SKM-1 treated with dmso at 0.1 percent for 144 hours (cell line): ENCODE data around the gene ZNF740.

Source experiments
- DNase-seq: peaks from one replicate; lab custom pipeline; 2025; ENCODE audit not compliant: unreplicated experiment; lab: John Stamatoyannopoulos, UW

ZNF740 gene

DNA sequence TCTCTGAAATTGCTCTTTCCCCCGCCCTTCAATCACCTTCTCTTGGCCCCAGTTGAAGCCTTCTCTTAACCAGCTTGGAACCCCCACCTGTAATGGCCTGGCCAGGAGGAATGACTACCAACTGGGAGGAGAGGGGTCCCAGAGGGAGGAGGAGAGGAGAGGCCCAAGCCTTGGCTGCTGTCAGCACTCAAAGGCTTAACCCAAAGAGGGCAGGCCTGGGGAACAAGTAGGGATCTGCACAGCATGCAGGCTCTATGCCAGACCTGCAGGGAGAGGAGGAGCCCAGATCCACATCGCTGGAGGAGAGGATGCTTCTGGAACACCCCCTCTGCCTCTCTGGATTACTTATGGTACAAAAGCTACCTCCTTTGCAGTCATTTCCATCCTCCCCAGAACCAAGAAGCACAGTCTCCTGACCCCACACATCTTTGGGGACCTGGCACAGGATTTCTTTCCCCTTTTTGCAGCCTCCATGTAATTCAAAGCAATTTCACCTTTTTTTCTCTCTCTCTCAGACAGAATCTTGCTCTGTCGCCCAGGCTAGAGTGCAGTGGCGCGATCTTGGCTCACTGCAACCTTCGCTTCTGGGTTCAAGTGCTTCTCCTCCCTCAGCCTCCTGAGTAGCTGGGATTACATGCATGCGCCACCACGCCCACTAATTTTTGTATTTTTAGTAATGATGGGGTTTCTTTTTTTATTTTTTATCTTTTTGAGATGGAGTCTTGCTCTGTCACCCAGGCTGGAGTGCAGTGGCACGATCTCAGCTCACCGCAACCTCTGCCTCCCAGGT is 45.3 kb downstream of the ZNF740 start:
- DNase-seq: no peak

GRCh38 chr12:53226815-53227214 is 46.3 kb downstream of the ZNF740 start:
- DNase-seq: no peak

- no peak for DNase-seq
These were observed 46.8 kb downstream of the ZNF740 start for GRCh38 chr12:53227341-53227740.

GRCh38 chr12:53227836-53228235 is 47.3 kb downstream of the ZNF740 start:
- DNase-seq: no peak

- DNase-seq: no peak
These were observed 48.9 kb downstream of the ZNF740 start for GRCh38 chr12:53229454-53229853.

DNA sequence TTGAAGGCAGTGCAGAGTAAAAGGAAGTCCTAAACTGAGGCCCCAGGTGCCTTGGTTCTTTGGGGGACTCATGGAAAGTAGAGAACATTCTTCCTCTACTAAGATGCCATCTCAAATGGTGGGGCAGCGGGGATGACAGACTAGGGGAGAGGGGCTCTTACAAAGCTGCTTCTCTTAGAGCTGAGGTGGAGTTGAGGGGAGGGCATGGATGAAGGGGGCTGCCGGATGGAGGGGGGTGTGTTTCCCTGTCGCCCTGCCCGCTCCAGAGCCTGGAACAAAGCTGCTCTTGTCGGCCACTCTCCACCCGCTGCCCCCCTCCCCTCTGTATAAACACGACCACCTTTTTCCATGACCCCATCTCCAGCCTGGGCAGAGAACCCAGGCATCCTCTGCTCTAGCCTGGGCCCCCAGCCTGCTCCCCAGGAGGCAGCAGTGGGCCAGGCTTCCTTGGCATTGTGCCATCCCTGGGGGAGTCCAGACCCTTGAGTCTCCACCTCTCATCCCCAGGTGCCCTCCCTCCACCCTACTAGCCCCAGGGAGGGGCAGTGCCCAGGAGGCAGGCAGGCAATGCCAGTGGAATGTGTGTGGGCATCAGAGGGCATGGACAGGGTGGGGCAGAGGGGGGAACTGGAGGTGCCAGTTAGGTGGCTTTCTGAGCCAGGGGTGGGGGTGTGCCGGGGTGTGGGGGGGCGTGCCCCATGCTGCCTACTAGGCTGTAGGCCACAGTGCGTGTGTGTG is 49.8 kb downstream of the ZNF740 start:
- DNase-seq: no peak

GRCh38 chr12:53231671-53231920 is 51.1 kb downstream of the ZNF740 start:
- no peak for DNase-seq

DNA sequence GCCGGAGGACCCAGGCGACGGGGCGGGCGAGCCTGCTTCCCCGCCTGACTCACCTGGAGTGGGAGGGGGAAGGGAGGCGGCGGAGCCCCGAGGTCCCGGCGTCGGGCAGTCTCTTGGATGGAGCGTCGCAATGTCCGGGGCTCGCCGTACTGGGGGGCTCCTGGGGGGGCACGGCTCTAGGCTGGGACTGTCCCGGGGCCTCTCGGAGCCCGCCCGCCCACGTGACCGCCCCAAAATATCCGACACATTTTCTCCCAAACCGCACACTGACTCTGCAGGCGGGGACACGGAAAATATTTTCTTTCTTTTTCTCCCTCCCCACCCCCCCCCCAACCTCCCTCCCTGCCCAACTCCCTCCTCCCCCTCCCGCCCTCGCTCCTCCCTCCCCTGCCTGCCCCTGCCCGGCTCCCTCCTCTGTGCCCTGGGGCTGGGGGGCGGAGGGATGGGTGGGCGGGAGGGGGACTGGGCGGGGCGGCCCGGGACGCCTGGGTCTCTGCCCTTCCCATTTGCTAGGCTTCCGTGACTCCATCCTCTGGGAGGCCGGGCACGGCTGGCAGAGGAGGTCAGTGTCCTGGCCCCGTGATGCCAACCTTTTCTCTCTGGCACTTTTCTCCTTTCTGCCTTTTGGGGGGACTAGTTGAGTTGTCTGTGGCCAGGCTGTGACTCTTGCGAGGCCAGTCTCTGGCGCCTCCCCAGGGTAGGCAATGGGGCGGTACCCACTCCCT is 51.6 kb downstream of the ZNF740 start, which contains the start of gene RARG:
RARG (minus strand) TSS at position 289 of the 725 bp plus-strand sequence. CDS start 4,664 bp downstream, outside the sequence.
- DNase-seq: no peak

DNA sequence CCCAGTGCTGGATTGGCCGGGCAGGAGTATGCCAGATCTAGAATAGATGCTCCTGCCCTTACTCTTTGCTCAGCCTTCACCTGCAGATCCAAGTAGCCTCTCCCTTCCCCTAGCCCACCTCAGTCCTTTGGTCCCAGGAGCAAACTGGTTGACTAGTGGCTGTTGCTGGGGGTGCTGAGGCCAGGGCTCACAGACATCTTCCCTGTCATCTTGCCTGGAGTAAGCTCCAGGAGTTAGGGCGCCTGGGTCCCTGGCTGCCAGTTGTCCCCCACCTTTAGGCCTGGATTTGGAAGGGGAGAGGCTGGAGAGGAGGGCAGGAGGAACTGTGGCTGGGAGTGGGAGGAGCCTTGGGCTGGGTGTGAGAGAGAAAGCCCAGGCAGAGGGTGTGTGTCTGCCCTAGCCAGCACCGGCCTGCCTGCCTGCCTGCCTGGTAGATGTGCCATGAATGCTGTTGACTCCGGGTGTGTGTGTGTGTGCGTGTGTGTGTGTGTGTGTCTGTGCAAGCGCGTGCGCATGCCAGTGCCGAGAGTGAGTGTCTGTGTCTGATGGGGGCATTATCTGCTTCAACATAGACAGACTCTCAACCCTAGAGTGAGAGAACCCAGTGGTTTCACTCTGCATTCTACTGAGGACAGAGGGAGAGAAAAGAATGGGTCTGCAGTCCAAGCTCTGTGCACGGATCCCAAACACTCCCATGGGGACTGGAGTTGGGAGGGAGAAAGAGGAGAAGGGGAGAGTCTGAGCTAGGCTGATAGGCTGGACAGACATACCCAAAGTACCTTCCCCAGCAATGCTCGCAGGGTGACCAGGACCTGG is 52.3 kb downstream of the ZNF740 start:
- DNase-seq: no peak

- no peak for DNase-seq
These were observed 53.2 kb downstream of the ZNF740 start for GRCh38 chr12:53233671-53234121.

DNA sequence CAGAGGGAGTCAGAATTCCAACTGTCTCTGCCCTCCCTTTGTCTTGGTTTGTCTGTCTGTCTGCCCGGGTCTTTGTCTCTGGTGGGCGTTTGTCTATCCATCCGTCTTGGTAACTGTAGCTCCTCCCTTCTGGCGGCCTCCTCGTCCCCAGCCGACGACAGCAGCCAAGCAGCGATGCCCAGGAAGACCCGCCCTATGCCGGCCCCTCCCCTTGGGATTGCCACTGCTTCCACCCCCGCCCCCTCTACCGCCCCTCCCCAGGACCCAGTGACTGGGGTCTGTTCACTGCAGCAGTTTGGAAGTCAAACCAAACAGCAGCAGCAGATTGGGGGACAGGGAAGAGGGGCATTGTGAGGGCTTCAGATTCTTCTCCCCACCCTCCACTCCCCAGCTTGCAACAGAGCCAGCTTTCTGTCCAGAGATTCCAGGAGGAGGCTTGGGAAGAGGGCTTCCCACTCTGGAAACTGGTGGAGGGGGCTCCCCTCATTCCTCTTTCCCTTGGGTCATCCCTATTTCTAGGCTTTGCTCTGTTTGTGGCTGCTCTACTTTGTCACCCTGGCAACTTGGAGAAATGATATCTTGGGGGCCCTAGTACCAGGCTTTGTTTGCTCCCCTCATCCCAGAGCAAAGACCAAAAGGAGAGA is 53.9 kb downstream of the ZNF740 start:
- no peak for DNase-seq

DNA sequence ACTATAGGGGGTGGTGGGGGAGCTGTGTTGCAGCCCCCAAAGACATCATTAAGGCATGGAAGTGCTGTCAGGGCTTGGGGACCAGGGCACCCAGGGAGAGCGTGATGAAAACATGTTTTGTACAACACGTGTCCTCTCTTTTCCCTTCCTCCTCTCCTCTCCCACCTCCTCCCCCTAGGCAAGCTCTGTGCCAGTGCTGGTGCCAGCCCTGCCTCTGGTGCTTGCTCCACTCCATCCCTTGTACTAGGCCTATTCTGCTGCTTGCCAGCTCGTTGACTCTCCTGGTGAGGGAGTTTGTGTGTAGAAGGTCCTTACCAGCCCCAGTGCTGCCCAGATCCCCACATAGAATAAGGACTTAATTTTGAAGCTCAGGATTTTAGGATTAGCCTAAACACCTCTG is 54.6 kb downstream of the ZNF740 start:
- DNase-seq: no peak

DNA sequence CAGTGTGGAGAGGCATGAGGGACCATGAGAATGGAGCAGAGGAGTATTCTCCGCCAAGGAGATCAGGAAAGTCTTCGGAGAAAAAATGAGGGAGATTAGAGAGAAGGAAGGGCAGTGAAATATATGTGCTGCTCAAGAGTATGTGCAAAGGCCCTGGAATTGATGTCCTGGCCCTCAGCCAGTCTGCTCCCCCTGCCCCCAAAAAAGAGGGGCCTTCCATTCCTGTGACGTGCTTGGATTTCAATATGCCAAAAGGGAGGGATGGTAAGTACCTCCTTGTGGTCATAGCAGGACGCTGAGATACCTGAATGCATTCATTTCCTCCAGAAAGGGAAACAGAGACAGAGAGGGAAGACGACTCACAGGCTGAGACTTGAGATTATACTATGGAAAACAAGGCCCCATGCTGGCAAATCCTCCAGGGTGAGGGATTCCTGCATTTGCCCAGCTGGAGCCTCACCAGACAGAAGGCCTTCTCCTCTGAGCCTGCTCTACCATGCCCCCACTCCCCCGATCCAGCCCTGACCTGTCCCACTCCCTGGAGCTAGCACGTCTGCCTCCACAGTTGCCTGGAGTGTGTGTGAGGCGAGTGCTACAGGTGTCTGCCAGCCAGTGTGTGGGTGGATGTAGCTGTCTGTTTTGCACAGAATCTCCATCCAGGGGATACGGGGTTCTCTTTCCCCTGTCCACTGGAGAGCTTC is 55.4 kb downstream of the ZNF740 start:
- DNase-seq: no peak

DNA sequence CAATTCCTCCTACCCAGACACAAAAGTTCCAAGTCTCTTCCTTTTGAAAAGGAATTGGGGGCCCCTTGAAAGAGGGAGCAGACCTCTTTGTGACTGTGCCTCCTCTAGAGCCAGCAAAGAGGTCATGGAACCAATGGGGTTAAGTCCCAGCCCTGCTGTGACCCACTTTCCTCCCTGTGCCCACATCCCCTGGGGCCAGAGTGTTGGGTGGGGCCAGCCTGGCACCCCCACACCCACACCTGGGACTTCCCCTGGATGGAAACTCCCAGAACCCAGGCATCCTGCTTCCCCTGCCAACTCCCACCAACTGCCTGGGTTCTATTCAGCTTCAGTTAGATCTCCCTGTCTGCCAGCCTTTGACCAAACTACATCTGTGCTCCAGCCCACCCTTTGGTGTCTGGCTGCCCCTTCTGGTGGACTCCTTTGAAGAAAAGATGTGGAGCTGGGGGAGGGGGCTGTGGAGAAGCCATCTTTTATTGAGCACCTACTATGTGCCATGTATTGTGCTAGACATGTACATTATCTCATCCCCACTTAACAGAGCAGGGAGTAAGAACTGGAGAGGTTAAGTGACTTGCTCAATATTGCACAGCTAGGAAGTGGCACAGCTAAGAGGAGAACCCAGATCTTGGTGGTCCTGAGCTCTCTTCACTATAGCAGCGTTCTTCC is 56.1 kb downstream of the ZNF740 start:
- no peak for DNase-seq

DNA sequence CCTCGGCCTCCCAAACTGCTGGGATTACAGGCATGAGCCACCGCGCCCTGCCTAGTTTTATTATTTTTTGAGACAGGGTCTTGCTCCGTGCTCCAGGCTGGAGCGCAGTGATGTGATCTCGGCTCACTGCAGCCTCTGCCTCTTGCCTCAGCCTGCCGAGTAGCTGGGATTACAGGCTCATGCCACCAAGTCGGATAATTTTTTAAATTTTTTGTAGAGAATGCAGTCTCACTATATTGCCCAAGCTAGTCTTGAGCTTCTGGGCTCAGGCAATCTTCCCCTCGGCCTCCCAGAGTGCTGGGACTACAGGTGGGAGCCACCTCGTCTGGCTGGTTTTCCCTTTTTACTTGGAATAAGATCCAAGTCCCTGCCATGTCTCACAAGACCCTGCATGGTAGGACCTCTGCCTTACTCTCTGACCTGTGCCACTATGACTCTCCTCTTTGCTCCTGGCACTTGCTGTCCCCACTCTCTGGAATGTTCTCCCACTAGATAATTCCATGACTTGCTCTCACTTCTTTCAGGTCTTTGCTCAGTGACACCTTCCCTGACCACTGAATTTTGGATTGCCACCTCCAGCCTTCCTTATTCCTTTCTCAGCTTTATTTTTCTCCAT is 59.2 kb downstream of the ZNF740 start:
- DNase-seq: no peak

GRCh38 chr12:53241623-53242412 is 61.3 kb downstream of the ZNF740 start:
- no peak for DNase-seq

DNA sequence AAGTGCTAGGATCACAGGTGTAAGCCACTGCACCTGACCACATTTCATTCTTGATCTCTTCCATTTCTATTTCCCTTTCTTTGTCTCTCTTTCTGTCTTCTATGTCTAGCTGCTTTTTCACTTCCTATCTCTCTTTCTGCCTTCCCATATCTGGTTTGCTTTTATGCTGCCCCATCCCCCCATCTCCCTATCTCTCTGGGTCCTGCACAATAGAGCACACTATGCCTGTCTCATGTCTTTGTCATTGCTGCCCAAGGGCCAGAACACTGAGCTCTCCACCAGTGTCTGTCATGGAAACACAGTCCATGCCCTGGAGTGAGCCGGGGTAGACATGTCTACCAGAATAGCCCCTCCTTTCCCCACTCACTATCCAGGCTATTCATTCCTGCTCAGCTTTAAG is 63.8 kb downstream of the ZNF740 start:
- no peak for DNase-seq
